Progenitor cell of endocrine pancreas (in vitro differentiated cells): ENCODE results near the gene BMP6. TPM values are rescaled to one million over a fixed set of nuclear protein-coding genes. Genes with fewer than 3 reads are reported as not detected.
A peak's percentile ranks its signal among the peaks of the same experiment; 100 is the strongest.

Source experiments
- DNase-seq: peaks from one replicate; pipeline ENCODE4 v3.0.0; 2021; ENCODE audit warnings: low spot score; ENCODE audit not compliant: unreplicated experiment
- H3K27ac Mint-ChIP-seq: 2 replicates; pipeline ENCODE4 v1.8.0; 2021; ENCODE audit warnings: mild to moderate bottlenecking, moderate library complexity, mixed read lengths
- H3K27me3 Mint-ChIP-seq: 2 replicates; pipeline ENCODE4 v1.8.0; 2021; ENCODE audit warnings: mixed read lengths
- H3K36me3 Mint-ChIP-seq: 2 replicates; pipeline ENCODE4 v1.8.0; 2022; ENCODE audit warnings: mixed read lengths; ENCODE audit not compliant: insufficient read depth
- H3K4me1 Mint-ChIP-seq: 2 replicates; pipeline ENCODE4 v1.8.0; 2021; ENCODE audit warnings: low read depth, mixed read lengths
- H3K4me3 Mint-ChIP-seq: 2 replicates; pipeline ENCODE4 v1.8.0; 2021; ENCODE audit warnings: low read depth, mild to moderate bottlenecking, moderate library complexity, mixed read lengths
- H3K9me3 Mint-ChIP-seq: 2 replicates; pipeline ENCODE4 v1.8.0; 2021; ENCODE audit warnings: low read depth, mixed read lengths
- CTCF ChIP-seq: fragments of 200-600 bp; sonication (generic); IDR thresholded peaks from one replicate; pipeline ENCODE4 v1.5.0; 2021; ENCODE audit warnings: antibody characterized with exemption, mild to moderate bottlenecking; ENCODE audit not compliant: unreplicated experiment
- total RNA-seq: library from RNA; stranded (reverse); gene quantifications from 2 replicates; pipeline ENCODE4 v1.2.1, GENCODE V29; 2021

BMP6 gene
- total RNA-seq, 1 donor from 2014 or later: 3.4 TPM

GRCh38 chr6:7906741-7907140 is 180.8 kb downstream of the BMP6 start:
- Mint-ChIP-seq H3K27ac (no peak overlapping the region), H3K4me1 (peaks cover 5% of the 10 kb centered on the region), H3K27me3 (peaks cover 57% of the 10 kb centered on the region), H3K9me3 (no peaks in the 10 kb centered on the region), H3K4me3 (no peak overlapping the region), H3K36me3 (peaks cover 27% of the 10 kb centered on the region)
- no peak for TF ChIP-seq CTCF
- DNase-seq: no peak

- DNase-seq: no peak
These were observed 181.3 kb downstream of the BMP6 start for GRCh38 chr6:7907159-7907558.

GRCh38 chr6:7909323-7910276 is 183.7 kb downstream of the BMP6 start:
- DNase-seq: peak; percentile 32
- Mint-ChIP-seq H3K4me3 (peak overlapping the region; percentile 76), H3K36me3 (peaks cover 7% of the 10 kb centered on the region), H3K9me3 (no peaks in the 10 kb centered on the region), H3K4me1 (peaks cover 5% of the 10 kb centered on the region), H3K27me3 (peaks cover 34% of the 10 kb centered on the region), H3K27ac (peak overlapping the region; percentile 40)
- TF ChIP-seq CTCF: no peak

More at GRCh38 chr6:7907159-7907558, 181.3 kb downstream of the BMP6 start:
- no peaks in the 10 kb centered on the region for H3K9me3 Mint-ChIP-seq
- no peak overlapping the region for H3K27ac Mint-ChIP-seq
- H3K27me3 Mint-ChIP-seq: peaks cover 53% of the 10 kb centered on the region
- no peak for TF ChIP-seq CTCF
- peaks cover 5% of the 10 kb centered on the region for H3K4me1 Mint-ChIP-seq
- H3K36me3 Mint-ChIP-seq: peaks cover 25% of the 10 kb centered on the region
- no peak overlapping the region for H3K4me3 Mint-ChIP-seq

GRCh38 chr6:7910298-7910653 is 184.4 kb downstream of the BMP6 start:
- peaks cover 5% of the 10 kb centered on the region for H3K4me1 Mint-ChIP-seq
- peaks cover 27% of the 10 kb centered on the region for H3K27me3 Mint-ChIP-seq
- no peak for DNase-seq
- H3K4me3 Mint-ChIP-seq: no peak overlapping the region
- peaks cover 1% of the 10 kb centered on the region for H3K36me3 Mint-ChIP-seq
- no peak for TF ChIP-seq CTCF
- H3K27ac Mint-ChIP-seq: no peak overlapping the region
- no peaks in the 10 kb centered on the region for H3K9me3 Mint-ChIP-seq

- Mint-ChIP-seq H3K27ac (peak within 1 kb of the TSS; percentile 91), H3K9me3 (no peaks in the 10 kb centered on the region), H3K4me1 (peaks cover 5% of the 10 kb centered on the region), H3K4me3 (peak within 1 kb of the TSS; percentile 76), H3K27me3 (peaks cover 22% of the 10 kb centered on the region), H3K36me3 (peaks cover 1% of the 10 kb centered on the region)
- no peak for TF ChIP-seq CTCF
- DNase-seq: peak; percentile 63
These were observed 184.9 kb downstream of the BMP6 start, which contains the start of gene TXNDC5 for GRCh38 chr6:7910654-7911344. Gene TXNDC5 (minus strand): TSS chr6:7910788. CDS start chr6:7910776, 12 bp downstream.
